ENCODE data around the gene TMEM225. TPM values are rescaled to one million over a fixed set of nuclear protein-coding genes. Genes with fewer than 3 reads are reported as not detected.

The TMEM225 gene
- total RNA-seq, 3 donors from 2014 or later (not counting 1 experiment from before 2014, with no cell fraction given) = not detected

- Histone ChIP-seq H3K4me3 (ENCODE audit: low read length) (no peak overlapping the region), H3K4me1 (ENCODE audit: control insufficient read depth, insufficient read depth, low read length) (no peaks in the 10 kb centered on the region), H3K27me3 (ENCODE audit: control insufficient read depth, insufficient read depth, low read length) (no peaks in the 10 kb centered on the region), H3K9me3 (ENCODE audit: control insufficient read depth, insufficient read depth, low read length) (no peaks in the 10 kb centered on the region), H3K36me3 (ENCODE audit: control insufficient read depth, insufficient read depth, low read length) (no peaks in the 10 kb centered on the region), H3K27ac (ENCODE audit: low read length) (no peak overlapping the region)
- H3K4me3 Mint-ChIP-seq = no peak overlapping the region
- H3K27ac Mint-ChIP-seq = no peak overlapping the region
- intact Hi-C loops (cut with micrococcal nuclease) = no loop called here
- no peaks in the 10 kb centered on the region for H3K4me1 Mint-ChIP-seq
- 77% methylated on average over 6 of the region's 6 CpGs for WGBS (ENCODE audit: insufficient coverage)
- TF ChIP-seq CTCF (IDR thresholded peaks at IDR 0.05) = no peak
- H3K9me3 Mint-ChIP-seq = peaks cover 0 to 2% of the 10 kb centered on the region in 2 donors
- DNase-seq (no peak), ATAC-seq (no peak)
- no peaks in the 10 kb centered on the region for H3K27me3 Mint-ChIP-seq (ENCODE audit: low read depth in 2 of 2)
- H3K36me3 Mint-ChIP-seq = no peaks in the 10 kb centered on the region
Measured at GRCh38 chr11:123841174-123841573, 44.3 kb downstream of the TMEM225 start.

- Histone ChIP-seq H3K9me3 (ENCODE audit: control insufficient read depth, insufficient read depth, low read length) (no peaks in the 10 kb centered on the region), H3K4me1 (ENCODE audit: control insufficient read depth, insufficient read depth, low read length) (no peaks in the 10 kb centered on the region), H3K27me3 (ENCODE audit: control insufficient read depth, insufficient read depth, low read length) (no peaks in the 10 kb centered on the region), H3K4me3 (ENCODE audit: low read length) (no peak overlapping the region), H3K27ac (ENCODE audit: low read length) (no peak overlapping the region), H3K36me3 (ENCODE audit: control insufficient read depth, insufficient read depth, low read length) (no peaks in the 10 kb centered on the region)
- Mint-ChIP-seq H3K9me3 (peaks cover 0 to 2% of the 10 kb centered on the region in 2 donors), H3K4me3 (no peak overlapping the region), H3K4me1 (no peaks in the 10 kb centered on the region), H3K27me3 (ENCODE audit: low read depth in 2 of 2) (no peaks in the 10 kb centered on the region), H3K27ac (no peak overlapping the region), H3K36me3 (no peaks in the 10 kb centered on the region)
- 85% methylated on average over 5 of the region's 5 CpGs for WGBS (ENCODE audit: insufficient coverage)
- TF ChIP-seq CTCF (IDR thresholded peaks at IDR 0.05) = no peak
- DNase-seq (no peak), ATAC-seq (no peak)
- intact Hi-C loops (cut with micrococcal nuclease) = no loop called here
Measured at GRCh38 chr11:123839131-123839530, 46.3 kb downstream of the TMEM225 start.

GRCh38 chr11:123838659-123839058, 46.8 kb downstream of the TMEM225 start:
- Histone ChIP-seq H3K27me3 (ENCODE audit: control insufficient read depth, insufficient read depth, low read length) (no peaks in the 10 kb centered on the region), H3K4me3 (ENCODE audit: low read length) (no peak overlapping the region), H3K27ac (ENCODE audit: low read length) (no peak overlapping the region), H3K36me3 (ENCODE audit: control insufficient read depth, insufficient read depth, low read length) (no peaks in the 10 kb centered on the region), H3K4me1 (ENCODE audit: control insufficient read depth, insufficient read depth, low read length) (no peaks in the 10 kb centered on the region), H3K9me3 (ENCODE audit: control insufficient read depth, insufficient read depth, low read length) (no peaks in the 10 kb centered on the region)
- WGBS (ENCODE audit: insufficient coverage) = 82% methylated on average over 1 of the region's 1 CpG
- Mint-ChIP-seq H3K27ac (no peak overlapping the region), H3K4me3 (no peak overlapping the region), H3K9me3 (peaks cover 0 to 2% of the 10 kb centered on the region in 2 donors), H3K27me3 (ENCODE audit: low read depth in 2 of 2) (no peaks in the 10 kb centered on the region), H3K4me1 (no peaks in the 10 kb centered on the region), H3K36me3 (no peaks in the 10 kb centered on the region)
- DNase-seq (no peak), ATAC-seq (no peak)
- TF ChIP-seq CTCF (IDR thresholded peaks at IDR 0.05) = no peak
- intact Hi-C loops (cut with micrococcal nuclease) = no loop called here

GRCh38 chr11:123838199-123838598, 47.3 kb downstream of the TMEM225 start:
- Histone ChIP-seq H3K4me3 (ENCODE audit: low read length) (no peak overlapping the region), H3K4me1 (ENCODE audit: control insufficient read depth, insufficient read depth, low read length) (no peaks in the 10 kb centered on the region), H3K27me3 (ENCODE audit: control insufficient read depth, insufficient read depth, low read length) (no peaks in the 10 kb centered on the region), H3K27ac (ENCODE audit: low read length) (no peak overlapping the region), H3K36me3 (ENCODE audit: control insufficient read depth, insufficient read depth, low read length) (no peaks in the 10 kb centered on the region), H3K9me3 (ENCODE audit: control insufficient read depth, insufficient read depth, low read length) (no peaks in the 10 kb centered on the region)
- no peaks in the 10 kb centered on the region for H3K4me1 Mint-ChIP-seq
- no peaks in the 10 kb centered on the region for H3K36me3 Mint-ChIP-seq
- 87% methylated on average over 3 of the region's 3 CpGs for WGBS (ENCODE audit: insufficient coverage)
- no peak for ATAC-seq
- no peak overlapping the region for H3K4me3 Mint-ChIP-seq
- H3K27ac Mint-ChIP-seq = no peak overlapping the region
- H3K27me3 Mint-ChIP-seq (ENCODE audit: low read depth in 2 of 2) = no peaks in the 10 kb centered on the region
- TF ChIP-seq CTCF (IDR thresholded peaks at IDR 0.05) = no peak
- DNase-seq = no peak
- intact Hi-C loops (cut with micrococcal nuclease) = no loop called here
- H3K9me3 Mint-ChIP-seq = peaks cover 0 to 2% of the 10 kb centered on the region in 2 donors

All from natural killer cell (primary cell).